SJSA1 (cell line): ENCODE data around the gene TSHZ2. TPM values are rescaled to one million over a fixed set of nuclear protein-coding genes. Genes with fewer than 3 reads are reported as not detected.
A peak's percentile ranks its signal among the peaks of the same experiment; 100 is the strongest.

Experiments
- DNase-seq, 2 experiments: peaks; one replicate each; pipeline ENCODE4 v3.0.0-alpha.2; 2015 to 2020; ENCODE audit warnings: low spot score in 2 of 2, low read depth in 1 of 2
- H3K27ac ChIP-seq: fragments of 250-450 bp; sonication (Bioruptor Pico); 2 replicates; pipeline ENCODE4 v1.5.1; 2020; ENCODE audit warnings: mild to moderate bottlenecking, moderate library complexity
- H3K27me3 ChIP-seq: fragments of 250-450 bp; sonication (Bioruptor Pico); replicated peaks from 2 replicates; pipeline ENCODE4 v1.5.1; 2020; ENCODE audit warnings: mild to moderate bottlenecking, moderate library complexity
- H3K36me3 ChIP-seq: fragments of 250-450 bp; sonication (Bioruptor Pico); 2 replicates; pipeline ENCODE4 v1.5.1; 2020; ENCODE audit warnings: mild to moderate bottlenecking
- H3K4me1 ChIP-seq: fragments of 250-450 bp; sonication (Bioruptor Pico); replicated peaks from 2 replicates; pipeline ENCODE4 v1.6.1; 2021; ENCODE audit warnings: mild to moderate bottlenecking
- H3K4me3 ChIP-seq: fragments of 250-450 bp; sonication (Bioruptor Pico); 2 replicates; pipeline ENCODE4 v1.5.1; 2020; ENCODE audit warnings: mild to moderate bottlenecking
- H3K9me3 ChIP-seq: fragments of 250-450 bp; sonication (Bioruptor Pico); replicated peaks from 2 replicates; pipeline ENCODE4 v1.5.1; 2020; ENCODE audit warnings: mild to moderate bottlenecking
- total RNA-seq: library from RNA; depleted of rRNA; stranded (reverse); fragments of >200 nt; shearing (Covaris generic); gene quantifications from 2 replicates; pipeline ENCODE4 v1.2.3, GENCODE V29; 2014

TSHZ2 gene
- total RNA-seq, 1 experiment from 2014 or later, result not detected

GRCh38 chr20:53343448-53343847, 371.3 kb downstream of the TSHZ2 start:
- Histone ChIP-seq H3K4me1 (peaks cover 23% of the 10 kb centered on the region), H3K36me3 (no peaks in the 10 kb centered on the region), H3K9me3 (no peaks in the 10 kb centered on the region), H3K27ac (no peak overlapping the region), H3K27me3 (no peaks in the 10 kb centered on the region; the same call in 1 of the 2 replicates), H3K4me3 (no peak overlapping the region)
- DNase-seq, result no peak

DNA sequence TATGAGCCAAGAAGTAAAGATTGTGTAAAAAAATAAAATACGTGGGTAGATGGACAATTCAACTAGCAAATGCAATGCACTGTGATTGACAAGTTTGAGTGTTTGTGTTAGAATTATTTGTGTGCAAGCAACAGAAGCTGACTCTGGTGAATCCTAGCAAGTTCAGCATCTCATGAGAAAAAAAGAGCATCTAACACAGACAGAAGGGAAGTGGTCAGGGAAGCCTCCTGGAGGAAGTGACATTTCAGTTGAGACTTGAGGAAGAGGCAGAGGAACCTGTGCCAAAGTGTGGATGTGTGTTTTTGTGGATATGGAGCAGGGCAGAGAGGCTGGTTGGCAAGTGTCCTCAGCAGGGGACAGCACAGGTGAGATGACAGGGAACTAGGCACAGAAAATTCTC, 372.7 kb downstream of the TSHZ2 start:
- Histone ChIP-seq H3K36me3 (no peaks in the 10 kb centered on the region), H3K4me3 (no peak overlapping the region), H3K27ac (no peak overlapping the region), H3K9me3 (peaks cover 2% of the 10 kb centered on the region; the same call in 1 of the 2 replicates), H3K4me1 (peaks cover 23% of the 10 kb centered on the region), H3K27me3 (no peaks in the 10 kb centered on the region; the same call in 1 of the 2 replicates)
- peak in 1 of 2 experiments; percentile 27 for DNase-seq

DNA sequence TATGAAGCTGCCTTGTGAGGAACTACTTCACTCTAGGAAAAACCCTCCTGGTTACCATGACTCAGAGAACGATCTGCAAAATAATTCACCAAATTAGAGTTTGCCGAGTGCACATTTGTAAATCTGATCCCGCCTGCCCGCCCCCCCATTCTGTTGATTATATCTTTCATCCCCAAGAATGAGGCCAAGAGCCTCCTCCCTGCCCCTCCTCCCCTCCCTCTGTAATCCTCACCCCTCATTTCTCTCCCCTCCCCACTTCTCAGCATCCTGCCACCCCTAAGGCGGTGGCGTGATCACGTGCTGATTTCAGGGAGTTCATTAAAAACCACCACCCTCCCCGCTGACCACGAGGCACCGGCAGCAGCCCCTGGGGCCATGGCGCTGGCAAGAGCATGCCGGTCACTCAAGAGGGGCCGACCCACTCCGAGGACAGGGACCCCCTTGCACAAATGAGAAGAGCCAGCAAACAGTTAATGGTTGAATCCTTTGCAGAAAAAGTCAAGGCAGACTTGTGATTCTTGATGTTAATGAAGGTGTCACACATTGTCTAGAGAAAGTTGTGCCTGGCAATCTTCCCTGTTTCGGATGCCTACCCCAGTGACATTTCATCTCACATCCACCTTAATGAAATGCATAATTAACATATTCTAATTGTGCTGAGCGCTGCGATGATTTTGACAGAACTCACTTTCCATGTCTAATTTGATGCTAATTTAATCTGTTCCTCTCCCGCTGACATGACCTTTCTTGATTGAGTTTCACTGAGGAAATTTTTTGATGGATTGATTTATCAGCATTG, 373.6 kb downstream of the TSHZ2 start:
- DNase-seq, result no peak
- no peak overlapping the region for H3K27ac ChIP-seq
- H3K9me3 ChIP-seq, result peaks cover 7% of the 10 kb centered on the region; the same call in 1 of the 2 replicates
- no peaks in the 10 kb centered on the region for H3K36me3 ChIP-seq
- H3K4me3 ChIP-seq, result no peak overlapping the region
- no peaks in the 10 kb centered on the region; the same call in 1 of the 2 replicates for H3K27me3 ChIP-seq
- peaks cover 23% of the 10 kb centered on the region for H3K4me1 ChIP-seq

DNA sequence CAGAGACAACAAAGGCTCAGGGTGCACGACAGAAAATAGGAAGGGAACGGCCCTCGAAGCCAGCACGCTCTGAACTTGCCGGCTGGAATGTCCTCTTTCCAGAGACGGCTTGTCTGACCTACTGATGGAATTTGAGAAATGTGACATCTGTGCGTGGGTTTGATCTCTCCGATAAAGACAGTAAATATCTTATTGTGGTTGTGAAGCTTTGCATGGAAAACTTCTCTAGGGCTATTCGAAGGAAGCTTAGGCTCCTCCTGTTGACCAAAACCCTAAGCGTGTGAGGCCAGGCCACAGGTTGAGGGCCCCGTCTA, 374.1 kb downstream of the TSHZ2 start:
- DNase-seq, result no peak
- Histone ChIP-seq H3K27me3 (no peaks in the 10 kb centered on the region; the same call in 1 of the 2 replicates), H3K27ac (no peak overlapping the region), H3K36me3 (no peaks in the 10 kb centered on the region), H3K9me3 (peaks cover 7% of the 10 kb centered on the region; the same call in 1 of the 2 replicates), H3K4me1 (peaks cover 23% of the 10 kb centered on the region), H3K4me3 (no peak overlapping the region)

GRCh38 chr20:53349730-53350129, 377.6 kb downstream of the TSHZ2 start:
- H3K9me3 ChIP-seq, result peaks cover 7% of the 10 kb centered on the region; the same call in 1 of the 2 replicates
- no peaks in the 10 kb centered on the region; the same call in 1 of the 2 replicates for H3K27me3 ChIP-seq
- H3K4me1 ChIP-seq, result peaks cover 25% of the 10 kb centered on the region
- no peak overlapping the region for H3K27ac ChIP-seq
- H3K36me3 ChIP-seq, result no peaks in the 10 kb centered on the region
- no peak overlapping the region for H3K4me3 ChIP-seq
- no peak for DNase-seq

DNA sequence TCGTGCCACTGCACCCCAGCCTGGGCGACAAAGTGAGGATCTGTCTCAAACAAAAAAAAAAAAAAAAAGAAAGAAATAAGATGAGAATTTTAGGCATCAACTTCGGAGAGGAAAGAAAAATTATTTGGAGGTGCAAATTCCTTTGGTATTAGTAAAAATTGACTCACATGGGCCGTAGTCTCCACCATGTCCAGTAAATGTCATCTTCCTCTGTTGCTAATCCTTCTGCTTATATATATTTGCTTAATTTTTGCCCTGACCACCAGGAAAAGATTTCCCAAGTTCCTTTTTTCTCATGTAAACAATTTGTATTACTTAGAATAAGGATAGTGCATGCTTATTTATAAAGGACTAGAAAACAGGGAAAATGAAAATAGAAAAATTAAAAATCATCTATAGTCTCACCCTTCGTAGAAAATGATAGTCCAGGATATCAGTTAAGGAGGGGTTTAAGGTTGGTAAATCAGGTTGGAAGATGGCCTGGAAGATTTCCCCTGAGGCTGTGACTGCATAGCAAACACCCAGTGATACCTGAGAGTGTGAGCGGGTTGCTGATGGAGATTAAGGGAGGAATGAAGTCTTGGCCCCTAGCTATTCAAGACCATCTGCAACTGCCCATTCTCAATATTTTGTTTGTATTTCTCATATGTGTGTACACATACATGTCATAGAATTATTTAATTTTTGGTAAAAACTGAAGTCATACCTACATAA, 380.7 kb downstream of the TSHZ2 start:
- H3K4me3 ChIP-seq, result no peak overlapping the region
- peaks cover 10% of the 10 kb centered on the region for H3K4me1 ChIP-seq
- DNase-seq, result no peak
- H3K36me3 ChIP-seq, result no peaks in the 10 kb centered on the region
- H3K9me3 ChIP-seq, result peaks cover 10% of the 10 kb centered on the region
- no peaks in the 10 kb centered on the region; the same call in 1 of the 2 replicates for H3K27me3 ChIP-seq
- no peak overlapping the region for H3K27ac ChIP-seq

DNA sequence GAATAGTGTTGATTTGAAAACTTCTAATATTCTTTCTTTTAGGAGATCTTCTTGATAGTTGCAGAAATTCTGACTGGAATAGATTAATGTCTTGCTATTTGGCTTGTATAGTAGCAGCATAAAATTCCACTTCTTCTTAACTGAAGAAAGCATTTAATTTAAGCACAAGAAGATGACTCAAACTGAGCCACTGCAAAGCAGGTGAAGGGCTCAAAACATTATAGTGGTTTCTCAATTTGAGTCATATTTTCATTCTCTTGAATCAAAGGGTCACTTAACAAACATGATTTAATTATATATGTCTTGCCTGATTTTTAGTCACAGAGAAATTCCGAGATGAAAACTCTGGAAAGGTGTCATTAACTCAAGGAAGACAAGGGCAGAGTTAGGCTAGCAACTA, 382.2 kb downstream of the TSHZ2 start:
- DNase-seq, result no peak
- H3K27ac ChIP-seq, result no peak overlapping the region
- peaks cover 10% of the 10 kb centered on the region for H3K4me1 ChIP-seq
- H3K36me3 ChIP-seq, result no peaks in the 10 kb centered on the region
- no peaks in the 10 kb centered on the region for H3K27me3 ChIP-seq
- H3K9me3 ChIP-seq, result peaks cover 10% of the 10 kb centered on the region
- no peak overlapping the region for H3K4me3 ChIP-seq

GRCh38 chr20:53355790-53356189, 383.6 kb downstream of the TSHZ2 start:
- no peaks in the 10 kb centered on the region for H3K27me3 ChIP-seq
- H3K36me3 ChIP-seq, result no peaks in the 10 kb centered on the region
- peaks cover 10% of the 10 kb centered on the region for H3K4me1 ChIP-seq
- H3K4me3 ChIP-seq, result no peak overlapping the region
- DNase-seq, result no peak
- no peak overlapping the region for H3K27ac ChIP-seq
- peaks cover 3% of the 10 kb centered on the region for H3K9me3 ChIP-seq

GRCh38 chr20:53359425-53359824, 387.3 kb downstream of the TSHZ2 start:
- Histone ChIP-seq H3K36me3 (no peaks in the 10 kb centered on the region), H3K27ac (no peak overlapping the region), H3K27me3 (no peaks in the 10 kb centered on the region; the same call in 1 of the 2 replicates), H3K4me3 (no peak overlapping the region), H3K4me1 (no peaks in the 10 kb centered on the region), H3K9me3 (peaks cover 3% of the 10 kb centered on the region; the same call in 1 of the 2 replicates)
- DNase-seq, result no peak

- no peaks in the 10 kb centered on the region for H3K4me1 ChIP-seq
- H3K27ac ChIP-seq, result no peak overlapping the region
- DNase-seq, result no peak
These were observed 388.7 kb downstream of the TSHZ2 start for GRCh38 chr20:53360852-53361251.

GRCh38 chr20:53362736-53363135, 390.6 kb downstream of the TSHZ2 start:
- H3K4me3 ChIP-seq, result no peak overlapping the region
- DNase-seq, result no peak
- H3K27ac ChIP-seq, result no peak overlapping the region
- no peaks in the 10 kb centered on the region for H3K36me3 ChIP-seq
- peaks cover 4% of the 10 kb centered on the region; the same call in 1 of the 2 replicates for H3K27me3 ChIP-seq
- no peaks in the 10 kb centered on the region for H3K4me1 ChIP-seq
- no peaks in the 10 kb centered on the region for H3K9me3 ChIP-seq

More at GRCh38 chr20:53360852-53361251, 388.7 kb downstream of the TSHZ2 start:
- Histone ChIP-seq H3K9me3 (peaks cover under 1% of the 10 kb centered on the region; the same call in 1 of the 2 replicates), H3K4me3 (no peak overlapping the region), H3K27me3 (peaks cover under 1% of the 10 kb centered on the region; the same call in 1 of the 2 replicates), H3K36me3 (no peaks in the 10 kb centered on the region)

GRCh38 chr20:53364646-53365045, 392.5 kb downstream of the TSHZ2 start:
- no peak for DNase-seq
- Histone ChIP-seq H3K27me3 (peaks cover 4% of the 10 kb centered on the region; the same call in 1 of the 2 replicates), H3K27ac (no peak overlapping the region), H3K4me3 (no peak overlapping the region), H3K36me3 (no peaks in the 10 kb centered on the region), H3K9me3 (no peaks in the 10 kb centered on the region), H3K4me1 (no peaks in the 10 kb centered on the region)

DNA sequence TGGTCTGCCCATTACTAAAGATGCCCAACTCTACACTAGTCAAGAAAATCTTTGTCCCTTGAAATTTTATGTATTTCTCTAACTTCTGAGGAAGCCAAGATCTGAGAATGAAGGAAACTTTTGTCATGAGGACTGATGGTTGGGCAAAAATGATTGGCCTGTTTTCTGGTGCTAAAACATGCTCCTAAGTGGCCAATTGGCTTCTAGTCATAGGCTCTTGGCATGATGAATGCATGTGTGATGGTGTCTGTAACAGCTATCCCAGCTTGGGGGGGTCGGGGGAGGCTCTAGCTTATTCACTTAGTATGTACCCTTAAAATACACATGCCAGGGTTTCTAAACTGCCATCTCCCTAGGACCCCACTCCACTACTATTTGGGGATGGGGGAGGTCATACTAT, 392.9 kb downstream of the TSHZ2 start:
- no peaks in the 10 kb centered on the region for H3K9me3 ChIP-seq
- H3K27ac ChIP-seq, result no peak overlapping the region
- no peak overlapping the region for H3K4me3 ChIP-seq
- H3K36me3 ChIP-seq, result no peaks in the 10 kb centered on the region
- H3K4me1 ChIP-seq, result no peaks in the 10 kb centered on the region
- DNase-seq, result no peak
- H3K27me3 ChIP-seq, result peaks cover 4% of the 10 kb centered on the region; the same call in 1 of the 2 replicates

DNA sequence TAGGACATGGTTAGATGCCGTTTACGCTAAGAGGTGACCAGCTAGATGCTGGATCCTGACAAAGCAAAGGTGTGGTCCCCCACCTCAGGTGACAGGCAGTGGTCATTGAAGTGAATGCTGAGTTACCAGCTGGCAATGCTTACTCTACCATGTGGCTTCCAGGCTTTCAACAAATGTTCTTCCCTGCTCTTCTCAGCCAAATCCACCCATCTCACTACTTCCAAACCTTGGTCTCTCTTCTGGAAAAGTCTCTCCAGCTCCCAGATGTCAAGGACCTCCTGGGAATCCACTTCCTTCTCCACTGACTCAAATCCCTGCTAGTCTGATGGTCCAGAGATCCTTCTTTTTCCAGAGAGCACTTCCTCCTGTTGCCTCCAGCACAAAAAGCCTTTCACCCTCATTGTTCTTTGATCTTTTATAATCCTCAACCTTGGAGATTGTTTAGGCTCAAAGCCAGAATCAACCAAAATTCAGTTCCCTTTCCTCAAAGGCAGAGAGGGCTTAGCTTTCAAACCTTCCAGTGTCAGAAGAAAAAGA, 393.4 kb downstream of the TSHZ2 start:
- Histone ChIP-seq H3K4me3 (no peak overlapping the region), H3K9me3 (no peaks in the 10 kb centered on the region), H3K36me3 (no peaks in the 10 kb centered on the region), H3K4me1 (no peaks in the 10 kb centered on the region), H3K27ac (no peak overlapping the region), H3K27me3 (peaks cover 4% of the 10 kb centered on the region; the same call in 1 of the 2 replicates)
- no peak for DNase-seq
